HG03354 (cell line): ENCODE data around the gene PPFIA4.

Source experiments
- ATAC-seq: cut with Tn5 transposase; IDR thresholded peaks from one replicate; pipeline ENCODE4 v1.9.1; 2021; ENCODE audit warnings: mild to moderate bottlenecking; ENCODE audit not compliant: unreplicated experiment, poor library complexity, severe bottlenecking

The PPFIA4 gene

GRCh38 chr1:203054642-203055041 is 28.4 kb downstream of the PPFIA4 start:
- ATAC-seq = no peak

GRCh38 chr1:203055161-203055799 is 29.0 kb downstream of the PPFIA4 start:
- ATAC-seq = no peak

GRCh38 chr1:203056012-203056411 is 29.7 kb downstream of the PPFIA4 start:
- ATAC-seq = no peak

GRCh38 chr1:203056516-203056915 is 30.2 kb downstream of the PPFIA4 start:
- no peak for ATAC-seq

DNA sequence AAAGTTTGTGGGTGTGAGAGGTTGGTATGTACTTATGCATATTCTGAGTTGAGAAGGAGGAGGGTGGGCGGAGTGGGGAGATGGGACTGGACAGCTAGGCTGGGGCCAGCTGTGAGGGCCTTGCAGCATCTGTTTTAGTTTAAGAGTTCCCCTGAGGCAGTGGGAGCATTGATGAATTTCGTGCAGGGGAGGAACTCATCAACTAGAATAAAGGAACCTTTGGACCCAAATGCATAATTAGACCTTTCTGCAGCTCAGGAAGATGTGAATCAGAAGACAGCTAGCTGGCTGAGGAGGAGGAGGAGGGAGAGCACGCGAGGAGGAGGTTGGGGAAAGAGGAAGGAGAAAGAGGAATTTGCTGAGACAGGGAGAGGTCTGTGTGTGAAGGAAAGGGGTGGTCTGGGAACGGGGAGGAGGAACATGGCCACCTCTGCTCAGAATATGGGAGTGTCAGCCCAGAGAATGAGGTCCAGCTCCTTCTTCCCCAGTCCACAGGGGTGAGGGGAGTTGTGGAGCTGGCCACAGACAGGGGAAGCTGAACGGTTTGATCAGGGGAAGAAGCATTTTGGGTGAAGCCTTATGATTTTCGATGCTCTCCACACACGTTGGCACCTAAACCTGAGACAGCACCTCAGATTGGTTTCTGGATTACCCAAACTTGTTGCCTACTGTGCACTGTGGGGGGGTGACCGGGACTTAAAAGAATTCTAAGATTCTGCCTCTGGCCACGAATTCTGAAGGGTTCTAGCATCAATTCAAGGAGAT is 31.8 kb downstream of the PPFIA4 start:
- no peak for ATAC-seq

- no peak for ATAC-seq
These were observed 32.3 kb downstream of the PPFIA4 start for GRCh38 chr1:203058676-203058935.

GRCh38 chr1:203059485-203059884 is 33.2 kb downstream of the PPFIA4 start:
- no peak for ATAC-seq

GRCh38 chr1:203060115-203060514 is 33.8 kb downstream of the PPFIA4 start:
- ATAC-seq = no peak

DNA sequence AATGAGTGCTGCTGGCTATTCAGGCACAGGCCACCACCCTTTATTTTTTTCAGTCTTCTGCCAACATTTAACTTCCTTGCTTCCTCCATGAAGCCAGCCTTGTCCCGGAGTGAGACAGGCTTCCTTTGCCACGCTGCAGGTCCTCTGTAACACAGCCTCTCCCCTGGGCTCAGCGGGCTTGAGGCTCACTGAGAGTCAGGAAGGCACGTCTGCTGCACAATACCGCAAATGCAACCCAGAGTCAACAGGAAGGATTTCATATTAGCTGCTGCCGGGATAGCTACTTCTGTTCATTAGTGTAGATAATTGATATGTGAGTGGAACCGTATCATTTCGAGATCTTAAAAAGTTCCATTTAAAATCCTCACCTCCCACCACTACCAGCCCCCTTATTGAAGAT is 37.0 kb downstream of the PPFIA4 start:
- no peak for ATAC-seq

DNA sequence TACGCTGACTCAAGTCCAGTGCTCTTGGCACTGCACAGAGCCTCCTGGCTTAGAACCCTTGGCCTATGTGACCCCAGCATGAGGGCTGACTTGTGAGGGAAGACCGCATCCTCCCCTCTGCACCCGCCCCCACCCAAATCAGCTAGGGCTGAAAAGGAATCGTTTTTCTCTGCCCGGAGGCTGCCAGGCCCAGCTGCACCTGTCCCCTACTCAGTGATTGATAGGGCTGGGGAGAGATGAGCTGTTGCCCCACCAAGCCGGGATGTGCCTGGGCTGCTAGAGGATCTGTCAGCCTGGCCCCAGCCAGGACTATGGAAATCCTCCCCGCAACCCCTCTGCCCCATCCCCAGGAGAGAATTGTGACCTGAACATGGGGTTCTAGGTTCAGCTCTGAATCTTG is 38.9 kb downstream of the PPFIA4 start:
- ATAC-seq = no peak

DNA sequence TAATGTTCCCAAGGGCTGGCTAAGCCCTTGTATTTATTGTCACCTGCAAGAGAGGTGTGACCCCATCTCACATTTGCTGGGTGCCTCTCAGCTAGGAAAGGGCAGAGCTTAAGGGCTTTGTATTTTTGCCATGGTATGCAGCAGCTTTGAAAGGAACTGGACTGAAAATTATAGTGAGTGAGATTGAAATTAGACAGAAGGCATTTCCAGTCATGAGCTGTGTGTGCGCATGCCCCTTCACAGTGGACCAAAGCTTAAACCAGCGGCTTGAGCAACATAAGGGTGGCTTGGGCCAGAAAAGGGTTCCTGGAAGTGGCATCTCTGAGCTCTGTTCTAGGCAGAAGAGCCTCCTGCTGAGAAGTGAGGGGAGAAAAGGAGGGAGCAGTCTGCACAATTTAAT is 39.7 kb downstream of the PPFIA4 start:
- no peak for ATAC-seq

DNA sequence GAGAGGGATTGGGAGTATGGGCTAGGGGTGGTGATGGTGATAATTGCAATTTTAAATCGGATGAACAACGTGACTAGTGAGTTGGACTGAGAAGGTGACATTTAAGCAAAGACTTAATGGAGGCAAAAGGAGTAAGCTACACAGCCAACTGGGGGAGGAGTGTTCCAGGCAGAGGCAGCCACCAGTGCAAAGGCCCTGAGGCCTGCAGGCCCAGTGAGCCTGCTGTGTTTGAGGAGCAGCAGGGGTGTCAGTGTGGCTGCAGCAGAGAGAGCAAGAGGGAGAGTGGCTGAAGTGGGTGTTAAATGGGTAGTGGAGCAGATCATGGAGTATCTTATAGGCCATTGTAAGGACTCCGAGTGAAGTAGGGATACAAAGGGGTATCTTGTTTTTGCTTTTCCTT is 40.7 kb downstream of the PPFIA4 start:
- ATAC-seq = no peak

DNA sequence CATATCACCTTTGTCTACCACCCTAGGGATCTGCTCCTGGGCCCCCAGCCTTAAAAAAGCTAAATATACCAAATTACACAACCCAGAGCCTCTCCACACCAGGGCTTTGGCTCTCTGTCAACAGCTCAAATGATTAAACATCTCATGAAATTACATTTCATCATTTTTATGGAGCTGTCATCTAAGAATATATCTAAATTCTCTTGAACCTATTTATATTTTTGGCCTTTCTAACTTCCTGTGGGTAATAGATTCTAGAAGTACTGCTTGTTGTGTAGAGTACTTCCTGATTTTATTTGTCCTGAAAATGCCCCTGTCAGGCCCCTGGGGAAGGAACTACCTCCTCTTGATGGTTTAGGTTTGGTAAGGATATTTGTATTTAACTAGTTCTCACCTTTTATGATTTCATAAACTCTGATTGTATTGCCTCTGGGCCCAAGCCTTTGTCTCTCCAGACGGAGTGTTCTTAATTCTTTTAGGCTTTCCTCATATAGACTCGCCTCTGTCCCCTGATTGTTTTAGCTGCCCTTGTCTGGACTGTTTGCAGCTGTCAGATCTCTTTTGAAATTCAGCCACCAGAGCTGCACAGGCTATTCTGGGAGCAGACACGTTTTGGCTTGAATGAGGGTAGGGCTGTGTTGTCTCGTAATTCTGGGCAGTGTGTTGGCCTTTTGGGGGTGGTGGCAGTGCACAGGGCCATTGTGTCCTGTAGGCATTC is 42.9 kb downstream of the PPFIA4 start:
- no peak for ATAC-seq

DNA sequence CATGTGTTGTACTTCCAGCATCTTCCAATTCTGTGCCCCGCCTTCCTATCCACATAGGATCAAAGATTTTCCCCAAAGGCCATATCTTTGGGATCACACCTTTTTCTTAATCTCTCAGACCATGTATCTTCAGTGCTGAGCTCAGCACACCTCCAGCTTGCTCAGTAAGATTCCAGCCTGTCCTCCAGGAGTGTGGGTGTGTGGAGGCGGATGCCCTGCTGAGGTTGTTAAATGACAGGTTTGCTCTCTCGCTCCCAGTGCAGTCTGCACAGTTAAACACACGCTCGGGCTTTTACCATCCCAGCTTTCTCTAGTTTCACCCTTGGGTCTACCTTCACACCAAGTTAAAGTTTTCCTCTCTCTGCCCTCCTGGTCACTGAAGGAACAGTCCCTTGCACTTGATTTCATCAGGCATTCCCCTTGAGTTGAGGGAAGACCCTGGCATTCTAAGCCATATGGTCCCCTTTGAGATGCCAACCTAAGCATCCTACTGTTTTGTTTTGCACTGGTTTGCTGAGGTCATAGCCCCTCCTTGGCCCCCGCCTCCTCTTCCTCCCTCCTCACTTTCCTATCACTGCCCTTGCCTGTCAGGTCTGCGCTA is 45.8 kb downstream of the PPFIA4 start:
- no peak for ATAC-seq

DNA sequence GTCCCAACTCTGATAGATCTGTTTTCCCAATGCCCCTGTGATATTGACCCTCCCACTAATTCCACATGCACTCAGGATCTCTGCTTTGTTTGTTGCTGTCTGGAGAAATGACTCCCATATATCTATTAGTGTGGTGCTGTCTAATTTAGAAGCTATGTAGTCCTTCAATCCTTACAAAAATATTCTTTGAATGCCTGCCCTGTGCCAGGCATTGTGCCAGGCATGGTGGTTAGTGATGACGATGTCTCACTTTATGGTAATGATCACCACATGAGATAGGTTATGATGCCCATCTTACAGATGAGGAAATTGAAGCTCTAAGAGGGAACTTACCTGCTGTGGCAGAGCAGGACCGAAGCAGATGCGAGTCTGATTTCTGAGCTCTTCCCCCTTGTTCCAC is 46.6 kb downstream of the PPFIA4 start:
- ATAC-seq = no peak

DNA sequence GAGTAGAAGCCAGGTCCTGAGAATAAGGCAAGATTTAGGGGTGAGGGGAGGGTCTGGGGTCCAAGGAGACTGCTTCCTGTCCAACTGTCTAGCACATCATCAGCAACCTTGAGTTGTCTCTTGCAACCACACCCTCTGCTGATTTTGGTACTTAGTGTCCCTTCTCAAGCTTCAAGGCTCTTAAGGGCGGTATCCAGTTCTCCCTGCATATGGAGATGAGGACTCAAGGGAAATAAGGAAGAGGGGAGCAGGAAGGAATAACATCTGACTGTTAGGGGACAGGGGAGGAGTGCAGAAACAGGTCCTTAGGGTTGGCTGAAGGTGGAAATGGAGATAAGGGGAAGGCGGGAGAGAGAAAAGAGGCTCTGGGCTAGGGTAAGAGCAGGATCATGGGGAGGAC is 47.2 kb downstream of the PPFIA4 start:
- ATAC-seq = no peak

- no peak for ATAC-seq
These were observed 48.3 kb downstream of the PPFIA4 start for GRCh38 chr1:203074610-203075009.

- ATAC-seq = no peak
These were observed 49.1 kb downstream of the PPFIA4 start for GRCh38 chr1:203075236-203076030.

GRCh38 chr1:203076031-203076511 is 49.8 kb downstream of the PPFIA4 start:
- ATAC-seq = no peak

GRCh38 chr1:203077367-203077766 is 51.1 kb downstream of the PPFIA4 start:
- ATAC-seq = no peak
